ENCODE results near the gene NDUFA7.
"Not testable (repeated sequence)": the region's sequence is repeated elsewhere in the genome, so short reads cannot be mapped to it uniquely, and the experiment has no call there.

NDUFA7 gene

DNA sequence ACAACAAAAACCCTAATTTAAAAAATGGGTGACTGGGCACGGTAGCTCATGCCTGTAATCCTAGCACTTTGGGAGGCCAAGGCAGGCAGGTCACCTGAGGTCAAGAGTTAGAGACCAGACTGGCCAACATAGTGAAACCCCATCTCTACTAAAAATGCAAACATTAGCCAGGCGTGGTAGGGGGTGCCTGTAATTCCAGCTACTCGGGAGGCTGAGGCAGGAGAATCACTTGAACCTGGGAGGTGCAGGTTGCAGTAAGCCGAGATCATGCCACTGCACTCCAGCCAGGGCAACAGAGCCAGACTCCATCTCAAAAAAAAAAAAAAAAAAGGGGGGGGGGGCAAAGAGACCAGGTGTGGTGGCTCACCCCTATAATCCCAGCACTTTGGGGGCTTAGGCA is 56.9 kb downstream of the NDUFA7 start:
- not testable (repeated sequence) for DNase-seq (ENCODE audit: low read depth)

- no peak for DNase-seq (ENCODE audit: low read depth)
Observed at GRCh38 chr19:8262431-8262830, 58.7 kb downstream of the NDUFA7 start.

GRCh38 chr19:8261881-8262280 is 59.3 kb downstream of the NDUFA7 start:
- DNase-seq (ENCODE audit: low read depth), result no peak

DNA sequence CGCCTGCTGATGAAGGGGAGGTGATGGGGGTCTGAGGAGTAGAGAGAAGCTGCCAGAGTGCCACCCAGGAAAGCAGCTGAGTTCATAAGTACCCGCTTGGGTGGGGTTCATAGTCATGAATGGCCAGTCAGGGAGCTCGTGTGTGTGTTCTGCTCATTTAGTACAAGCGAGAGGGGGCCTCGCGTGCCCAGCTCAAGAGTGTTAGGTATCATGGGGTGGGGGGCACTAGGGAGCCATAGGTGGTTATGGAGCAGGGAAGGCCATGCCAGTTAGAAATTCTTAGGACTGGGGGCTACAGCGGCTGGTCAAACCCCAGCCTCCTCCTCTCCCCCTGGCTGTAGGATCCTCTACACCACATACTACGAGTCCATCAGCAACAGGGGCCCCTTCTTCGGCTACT is 59.8 kb downstream of the NDUFA7 start:
- no peak for DNase-seq (ENCODE audit: low read depth)
